Progenitor cell of endocrine pancreas (in vitro differentiated cells): ENCODE measurements around the gene DTHD1. TPM values are rescaled to one million over a fixed set of nuclear protein-coding genes. Genes with fewer than 3 reads are reported as not detected.

Experiments used
- DNase-seq: peaks from one replicate; pipeline ENCODE4 v3.0.0; 2021; ENCODE audit warnings: low spot score; ENCODE audit not compliant: unreplicated experiment
- H3K27ac Mint-ChIP-seq: 2 replicates; pipeline ENCODE4 v1.8.0; 2021; ENCODE audit warnings: mild to moderate bottlenecking, moderate library complexity, mixed read lengths
- H3K27me3 Mint-ChIP-seq: 2 replicates; pipeline ENCODE4 v1.8.0; 2021; ENCODE audit warnings: mixed read lengths
- H3K36me3 Mint-ChIP-seq: 2 replicates; pipeline ENCODE4 v1.8.0; 2022; ENCODE audit warnings: mixed read lengths; ENCODE audit not compliant: insufficient read depth
- H3K4me1 Mint-ChIP-seq: 2 replicates; pipeline ENCODE4 v1.8.0; 2021; ENCODE audit warnings: low read depth, mixed read lengths
- H3K4me3 Mint-ChIP-seq: 2 replicates; pipeline ENCODE4 v1.8.0; 2021; ENCODE audit warnings: low read depth, mild to moderate bottlenecking, moderate library complexity, mixed read lengths
- H3K9me3 Mint-ChIP-seq: 2 replicates; pipeline ENCODE4 v1.8.0; 2021; ENCODE audit warnings: low read depth, mixed read lengths
- CTCF ChIP-seq: fragments of 200-600 bp; sonication (generic); IDR thresholded peaks from one replicate; pipeline ENCODE4 v1.5.0; 2021; ENCODE audit warnings: antibody characterized with exemption, mild to moderate bottlenecking; ENCODE audit not compliant: unreplicated experiment
- total RNA-seq: library from RNA; stranded (reverse); gene quantifications from 2 replicates; pipeline ENCODE4 v1.2.1, GENCODE V29; 2021

Gene DTHD1
- total RNA-seq, 1 donor from 2014 or later, result 0.12 TPM

- Mint-ChIP-seq H3K9me3 (no peaks in the 10 kb centered on the region), H3K36me3 (no peaks in the 10 kb centered on the region), H3K4me3 (no peak overlapping the region), H3K4me1 (no peaks in the 10 kb centered on the region), H3K27me3 (no peaks in the 10 kb centered on the region), H3K27ac (no peak overlapping the region)
- no peak for TF ChIP-seq CTCF
- DNase-seq, result no peak
Observed at GRCh38 chr4:36313703-36314102, 32.3 kb downstream of the DTHD1 start.

GRCh38 chr4:36316607-36317006, 35.2 kb downstream of the DTHD1 start:
- Mint-ChIP-seq H3K4me1 (no peaks in the 10 kb centered on the region), H3K27me3 (no peaks in the 10 kb centered on the region), H3K4me3 (no peak overlapping the region), H3K36me3 (no peaks in the 10 kb centered on the region), H3K9me3 (no peaks in the 10 kb centered on the region), H3K27ac (no peak overlapping the region)
- no peak for DNase-seq
- TF ChIP-seq CTCF, result no peak

- no peak overlapping the region for H3K4me3 Mint-ChIP-seq
- no peaks in the 10 kb centered on the region for H3K9me3 Mint-ChIP-seq
- H3K27me3 Mint-ChIP-seq, result no peaks in the 10 kb centered on the region
- no peak overlapping the region for H3K27ac Mint-ChIP-seq
- no peak for DNase-seq
- no peaks in the 10 kb centered on the region for H3K4me1 Mint-ChIP-seq
- no peaks in the 10 kb centered on the region for H3K36me3 Mint-ChIP-seq
- TF ChIP-seq CTCF, result no peak
Observed at GRCh38 chr4:36317721-36318120, 36.3 kb downstream of the DTHD1 start.

GRCh38 chr4:36320117-36320896, 38.9 kb downstream of the DTHD1 start:
- Mint-ChIP-seq H3K9me3 (no peaks in the 10 kb centered on the region), H3K27me3 (no peaks in the 10 kb centered on the region), H3K4me3 (no peak overlapping the region), H3K36me3 (no peaks in the 10 kb centered on the region), H3K27ac (no peak overlapping the region), H3K4me1 (no peaks in the 10 kb centered on the region)
- no peak for TF ChIP-seq CTCF
- DNase-seq, result no peak

GRCh38 chr4:36321176-36321575, 39.8 kb downstream of the DTHD1 start:
- H3K9me3 Mint-ChIP-seq, result no peaks in the 10 kb centered on the region
- no peaks in the 10 kb centered on the region for H3K36me3 Mint-ChIP-seq
- no peaks in the 10 kb centered on the region for H3K27me3 Mint-ChIP-seq
- H3K4me1 Mint-ChIP-seq, result no peaks in the 10 kb centered on the region
- no peak overlapping the region for H3K27ac Mint-ChIP-seq
- no peak for TF ChIP-seq CTCF
- DNase-seq, result no peak
- H3K4me3 Mint-ChIP-seq, result no peak overlapping the region
